Measurements from ENCODE around the gene IRF4. TPM values are rescaled to one million over a fixed set of nuclear protein-coding genes. Genes with fewer than 3 reads are reported as not detected.

Gene IRF4
- total RNA-seq, 2 experiments from 2014 or later: 189 to 291 TPM

DNA sequence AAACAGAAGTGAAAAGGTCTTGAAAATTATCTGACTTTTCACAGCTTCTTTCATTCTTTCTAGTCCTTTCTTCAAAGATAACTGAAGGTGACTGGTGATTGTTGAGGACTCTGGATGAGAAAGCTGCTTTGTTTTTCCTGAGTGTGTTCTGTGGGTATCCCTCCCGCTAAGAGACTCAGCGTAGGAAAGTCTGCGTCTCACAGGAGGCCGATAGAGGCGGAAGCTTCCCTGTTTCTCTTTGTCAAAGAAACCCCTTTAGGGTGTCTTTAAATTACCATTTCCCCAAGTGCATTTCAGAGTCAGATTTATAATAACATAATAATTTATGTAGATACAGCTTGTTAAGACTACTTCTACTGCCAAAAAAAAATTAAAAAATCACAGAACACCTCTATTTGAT lies 31.2 kb upstream of the IRF4 start:
- H3K36me3 ChIP-seq (ENCODE audit: insufficient read depth, low read length): no peaks in the 10 kb centered on the region
- POLR2A ChIA-PET: interaction anchor here (0.7 to 8.0 kb wide), 25 partner anchors 10 to 173 kb away, joined by 3 to 81 read pairs (median 7); partner anchors contain the start of gene IRF4
- BruUV-seq (replicated peaks): no TSS peak
- H3K79me2 ChIP-seq (ENCODE audit: insufficient read depth, low read depth, low read length): no peaks in the 10 kb centered on the region
- H3K27ac ChIP-seq (ENCODE audit: low read depth, low read length, poor library complexity, severe bottlenecking): peak overlapping the region; percentile 95
- TF ChIP-seq, protein P1, sequence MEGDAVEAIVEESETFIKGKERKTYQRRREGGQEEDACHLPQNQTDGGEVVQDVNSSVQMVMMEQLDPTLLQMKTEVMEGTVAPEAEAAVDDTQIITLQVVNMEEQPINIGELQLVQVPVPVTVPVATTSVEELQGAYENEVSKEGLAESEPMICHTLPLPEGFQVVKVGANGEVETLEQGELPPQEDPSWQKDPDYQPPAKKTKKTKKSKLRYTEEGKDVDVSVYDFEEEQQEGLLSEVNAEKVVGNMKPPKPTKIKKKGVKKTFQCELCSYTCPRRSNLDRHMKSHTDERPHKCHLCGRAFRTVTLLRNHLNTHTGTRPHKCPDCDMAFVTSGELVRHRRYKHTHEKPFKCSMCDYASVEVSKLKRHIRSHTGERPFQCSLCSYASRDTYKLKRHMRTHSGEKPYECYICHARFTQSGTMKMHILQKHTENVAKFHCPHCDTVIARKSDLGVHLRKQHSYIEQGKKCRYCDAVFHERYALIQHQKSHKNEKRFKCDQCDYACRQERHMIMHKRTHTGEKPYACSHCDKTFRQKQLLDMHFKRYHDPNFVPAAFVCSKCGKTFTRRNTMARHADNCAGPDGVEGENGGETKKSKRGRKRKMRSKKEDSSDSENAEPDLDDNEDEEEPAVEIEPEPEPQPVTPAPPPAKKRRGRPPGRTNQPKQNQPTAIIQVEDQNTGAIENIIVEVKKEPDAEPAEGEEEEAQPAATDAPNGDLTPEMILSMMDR (conservative IDR thresholded peaks at IDR 0.05; ENCODE audit: low read length): no peak; the same call in 1 of the 2 replicates
- no peak for TF ChIP-seq EZH2phosphoT487 (IDR thresholded peaks at IDR 0.05; ENCODE audit: borderline replicate concordance, low read depth, low read length)
- H3K9me3 ChIP-seq (ENCODE audit: low read length): no peaks in the 10 kb centered on the region
- DNase-seq (ENCODE audit: low spot score): peak; percentile 63
- peak overlapping the region; percentile 66 for H3K4me2 ChIP-seq (ENCODE audit: low read length)
- CTCF ChIA-PET (ENCODE audit: unreplicated experiment): interaction anchor here (0.8 to 2.5 kb wide), 7 partner anchors 9 to 180 kb away, joined by 3 to 14 read pairs (median 4); no protein-coding TSS in a partner anchor
- H3K4me1 ChIP-seq (ENCODE audit: insufficient read depth, low read length, poor library complexity, severe bottlenecking): peaks cover 100% of the 10 kb centered on the region
- no peaks in the 10 kb centered on the region for H3K9me2 ChIP-seq (ENCODE audit: insufficient read depth, low read length)
- H4K20me1 ChIP-seq (ENCODE audit: insufficient read depth, low read length): no peaks in the 10 kb centered on the region
- intact Hi-C loops (cut with micrococcal nuclease; ENCODE audit: unreplicated experiment): no loop called here
- H2AFZ ChIP-seq (ENCODE audit: low read length): peak overlapping the region; percentile 70
- peak overlapping the region; percentile 46 for H3K4me3 ChIP-seq (ENCODE audit: low read depth, low read length, poor library complexity, severe bottlenecking)

DNA sequence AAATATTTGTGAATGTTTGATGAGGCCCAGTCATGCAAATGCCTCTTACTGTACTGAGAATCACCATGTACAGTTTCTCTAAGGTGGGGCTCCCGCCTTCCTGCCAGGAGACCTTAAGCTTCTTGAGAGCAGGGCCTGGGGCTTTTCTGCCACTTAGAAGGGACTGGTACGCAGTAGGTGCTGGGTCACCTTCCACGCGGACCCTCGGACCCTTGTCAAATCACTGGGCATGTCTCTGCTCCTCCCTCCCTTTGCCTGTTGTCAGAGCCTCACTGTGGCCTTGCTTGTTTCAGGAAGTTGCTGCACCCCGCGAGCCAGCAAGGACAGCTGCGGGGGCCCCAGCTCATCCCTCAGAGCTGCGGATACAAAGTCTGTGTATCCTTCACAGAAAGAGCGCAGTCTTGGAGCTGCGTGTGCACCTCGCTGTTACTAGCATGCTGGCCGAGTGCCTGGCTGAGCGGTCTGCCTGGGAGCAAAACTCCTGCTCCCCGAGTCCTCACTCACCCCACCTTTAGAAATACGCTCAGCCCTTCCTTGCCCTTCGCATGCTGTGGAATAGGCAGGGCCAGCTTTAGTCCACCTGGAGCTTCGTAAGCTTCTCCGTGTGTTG lies 30.7 kb upstream of the IRF4 start:
- TF ChIP-seq EZH2phosphoT487 (IDR thresholded peaks at IDR 0.05; ENCODE audit: borderline replicate concordance, low read depth, low read length): no peak
- TF ChIP-seq, protein P1 (conservative IDR thresholded peaks at IDR 0.05; ENCODE audit: low read length): no peak
- Histone ChIP-seq H2AFZ (ENCODE audit: low read length) (peak overlapping the region; percentile 70), H3K4me1 (ENCODE audit: insufficient read depth, low read length, poor library complexity, severe bottlenecking) (peaks cover 100% of the 10 kb centered on the region), H3K4me2 (ENCODE audit: low read length) (peak overlapping the region; percentile 66), H3K27ac (ENCODE audit: low read depth, low read length, poor library complexity, severe bottlenecking) (peak overlapping the region; percentile 95), H3K36me3 (ENCODE audit: insufficient read depth, low read length) (no peaks in the 10 kb centered on the region), H4K20me1 (ENCODE audit: insufficient read depth, low read length) (no peaks in the 10 kb centered on the region), H3K9me2 (ENCODE audit: insufficient read depth, low read length) (no peaks in the 10 kb centered on the region), H3K4me3 (ENCODE audit: low read depth, low read length, poor library complexity, severe bottlenecking) (peak overlapping the region; percentile 46), H3K79me2 (ENCODE audit: insufficient read depth, low read depth, low read length) (no peaks in the 10 kb centered on the region), H3K9me3 (ENCODE audit: low read length) (no peaks in the 10 kb centered on the region)
- intact Hi-C loops (cut with micrococcal nuclease; ENCODE audit: unreplicated experiment): no loop called here
- DNase-seq (ENCODE audit: low spot score): peak; percentile 77
- ChIA-PET POLR2A (interaction anchor here (0.6 to 8.0 kb wide), 29 partner anchors 10 to 177 kb away, joined by 3 to 81 read pairs (median 5); partner anchors contain the start of gene IRF4), CTCF (ENCODE audit: unreplicated experiment) (interaction anchor here (0.8 to 2.5 kb wide), 10 partner anchors 10 to 181 kb away, joined by 3 to 14 read pairs (median 4); no protein-coding TSS in a partner anchor)
- no TSS peak for BruUV-seq (replicated peaks)

Measured in OCI-LY7 (cell line).